ENCODE results near the gene MIB1. TPM values are rescaled to one million over a fixed set of nuclear protein-coding genes. Genes with fewer than 3 reads are reported as not detected.

Gene MIB1
- total RNA-seq, 1 experiment from 2014 or later, result 48.1 TPM

GRCh38 chr18:21901423-21901945, 160.9 kb downstream of the MIB1 start:
- intact Hi-C loops (cut with micrococcal nuclease; ENCODE audit: unreplicated experiment), result no loop called here
- no TSS peak for BruUV-seq (replicated peaks)
- no peak for DNase-seq
- no peak for TF ChIP-seq CTCF (IDR thresholded peaks at IDR 0.05; ENCODE audit: insufficient read depth in 1 of 2, low read depth in 1 of 2, low read length in 1 of 2, severe bottlenecking in 1 of 2, unreplicated experiment in 1 of 2)
- ChIA-PET CTCF (no interaction called here), POLR2A (no interaction called here)
- Mint-ChIP-seq H3K27ac (ENCODE audit: unreplicated experiment) (no peak overlapping the region), H3K36me3 (ENCODE audit: insufficient read depth, unreplicated experiment) (no peaks in the 10 kb centered on the region), H3K9me3 (ENCODE audit: unreplicated experiment) (no peaks in the 10 kb centered on the region), H3K4me3 (ENCODE audit: unreplicated experiment) (no peak overlapping the region), H3K27me3 (ENCODE audit: insufficient read depth, unreplicated experiment) (no peaks in the 10 kb centered on the region), H3K4me1 (ENCODE audit: low read depth, unreplicated experiment) (peaks cover 18% of the 10 kb centered on the region)
- H3K9me3 ChIP-seq, result no peaks in the 10 kb centered on the region
- H3K4me3 ChIP-seq (ENCODE audit: low read depth, low read length), result no peak overlapping the region
- no peaks in the 10 kb centered on the region for H3K36me3 ChIP-seq (ENCODE audit: control insufficient read depth, insufficient read depth, low read length)
- no peaks in the 10 kb centered on the region for H3K27me3 ChIP-seq (replicated peaks; ENCODE audit: control insufficient read depth, insufficient read depth, low read length)
- no peaks in the 10 kb centered on the region for H3K4me1 ChIP-seq

- ChIA-PET CTCF (no interaction called here), POLR2A (no interaction called here)
- no TSS peak for BruUV-seq (replicated peaks)
- Mint-ChIP-seq H3K36me3 (ENCODE audit: insufficient read depth, unreplicated experiment) (no peaks in the 10 kb centered on the region), H3K4me3 (ENCODE audit: unreplicated experiment) (no peak overlapping the region), H3K27me3 (ENCODE audit: insufficient read depth, unreplicated experiment) (no peaks in the 10 kb centered on the region), H3K4me1 (ENCODE audit: low read depth, unreplicated experiment) (peaks cover 7% of the 10 kb centered on the region), H3K9me3 (ENCODE audit: unreplicated experiment) (no peaks in the 10 kb centered on the region), H3K27ac (ENCODE audit: unreplicated experiment) (no peak overlapping the region)
- H3K4me3 ChIP-seq (ENCODE audit: low read depth, low read length), result no peak overlapping the region
- TF ChIP-seq CTCF (IDR thresholded peaks at IDR 0.05; ENCODE audit: insufficient read depth in 1 of 2, low read depth in 1 of 2, low read length in 1 of 2, severe bottlenecking in 1 of 2, unreplicated experiment in 1 of 2), result no peak
- no peaks in the 10 kb centered on the region for H3K27me3 ChIP-seq (replicated peaks; ENCODE audit: control insufficient read depth, insufficient read depth, low read length)
- no peaks in the 10 kb centered on the region for H3K36me3 ChIP-seq (ENCODE audit: control insufficient read depth, insufficient read depth, low read length)
- intact Hi-C loops (cut with micrococcal nuclease; ENCODE audit: unreplicated experiment), result no loop called here
- no peak for DNase-seq
- H3K9me3 ChIP-seq, result no peaks in the 10 kb centered on the region
- no peaks in the 10 kb centered on the region for H3K4me1 ChIP-seq
Measured at GRCh38 chr18:21903709-21904108, 163.1 kb downstream of the MIB1 start.

DNA sequence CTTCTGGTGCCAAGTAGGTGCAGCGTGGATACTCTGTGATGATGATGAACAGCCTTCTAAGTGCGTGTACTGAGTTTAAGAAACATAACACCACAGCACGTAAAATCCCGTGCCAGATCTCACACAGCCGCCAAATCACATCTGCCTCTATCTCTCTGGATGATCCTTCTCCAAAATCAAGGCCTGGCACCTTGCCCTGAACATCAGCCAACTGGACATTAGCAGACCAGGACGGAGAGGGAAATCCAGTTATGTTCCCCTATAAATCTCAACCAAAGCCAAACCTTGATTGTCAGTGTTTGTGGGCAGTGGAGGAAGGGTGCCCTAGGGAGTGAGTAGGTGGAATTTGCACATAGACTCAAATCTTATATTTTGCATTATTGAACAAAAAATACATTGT, 164.3 kb downstream of the MIB1 start:
- CTCF ChIA-PET, result no interaction called here
- DNase-seq, result no peak
- H3K27ac Mint-ChIP-seq (ENCODE audit: unreplicated experiment), result no peak overlapping the region
- H3K4me3 Mint-ChIP-seq (ENCODE audit: unreplicated experiment), result no peak overlapping the region
- Histone ChIP-seq H3K27me3 (replicated peaks; ENCODE audit: control insufficient read depth, insufficient read depth, low read length) (no peaks in the 10 kb centered on the region), H3K4me3 (ENCODE audit: low read depth, low read length) (no peak overlapping the region), H3K4me1 (no peaks in the 10 kb centered on the region), H3K36me3 (ENCODE audit: control insufficient read depth, insufficient read depth, low read length) (no peaks in the 10 kb centered on the region), H3K9me3 (no peaks in the 10 kb centered on the region)
- intact Hi-C loops (cut with micrococcal nuclease; ENCODE audit: unreplicated experiment), result no loop called here
- TF ChIP-seq CTCF (IDR thresholded peaks at IDR 0.05; ENCODE audit: insufficient read depth in 1 of 2, low read depth in 1 of 2, low read length in 1 of 2, severe bottlenecking in 1 of 2, unreplicated experiment in 1 of 2), result no peak
- POLR2A ChIA-PET, result no interaction called here
- H3K27me3 Mint-ChIP-seq (ENCODE audit: insufficient read depth, unreplicated experiment), result no peaks in the 10 kb centered on the region
- no TSS peak for BruUV-seq (replicated peaks)
- H3K36me3 Mint-ChIP-seq (ENCODE audit: insufficient read depth, unreplicated experiment), result no peaks in the 10 kb centered on the region
- H3K4me1 Mint-ChIP-seq (ENCODE audit: low read depth, unreplicated experiment), result peaks cover 7% of the 10 kb centered on the region
- no peaks in the 10 kb centered on the region for H3K9me3 Mint-ChIP-seq (ENCODE audit: unreplicated experiment)

Data from Caco-2 (cell line).